ENCODE results near the gene GRIK3.

GRIK3 gene

GRCh38 chr1:36846357-36846756, 188.0 kb downstream of the GRIK3 start:
- no peak for DNase-seq

- no peak for DNase-seq
Measured at GRCh38 chr1:36845802-36846201, 188.5 kb downstream of the GRIK3 start.

DNA sequence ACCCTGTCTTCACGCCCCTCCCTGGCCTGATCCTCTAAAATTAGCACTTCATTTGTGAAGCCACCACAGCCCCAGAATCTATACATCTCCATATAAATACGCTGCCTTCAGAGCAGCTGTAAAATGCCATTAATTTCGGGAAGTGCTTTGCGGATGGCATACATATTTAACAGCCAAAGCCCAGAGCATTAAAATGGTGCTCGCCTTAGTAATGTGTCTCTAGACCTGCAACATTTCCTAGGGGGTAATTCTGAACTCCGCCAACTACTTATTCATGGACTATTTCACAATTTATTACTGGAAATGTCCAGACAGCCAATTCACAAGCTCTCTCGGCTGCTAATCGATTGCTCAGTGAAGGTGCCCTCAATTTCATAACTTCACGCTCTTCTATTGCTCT, 189.4 kb downstream of the GRIK3 start:
- DNase-seq = no peak

DNA sequence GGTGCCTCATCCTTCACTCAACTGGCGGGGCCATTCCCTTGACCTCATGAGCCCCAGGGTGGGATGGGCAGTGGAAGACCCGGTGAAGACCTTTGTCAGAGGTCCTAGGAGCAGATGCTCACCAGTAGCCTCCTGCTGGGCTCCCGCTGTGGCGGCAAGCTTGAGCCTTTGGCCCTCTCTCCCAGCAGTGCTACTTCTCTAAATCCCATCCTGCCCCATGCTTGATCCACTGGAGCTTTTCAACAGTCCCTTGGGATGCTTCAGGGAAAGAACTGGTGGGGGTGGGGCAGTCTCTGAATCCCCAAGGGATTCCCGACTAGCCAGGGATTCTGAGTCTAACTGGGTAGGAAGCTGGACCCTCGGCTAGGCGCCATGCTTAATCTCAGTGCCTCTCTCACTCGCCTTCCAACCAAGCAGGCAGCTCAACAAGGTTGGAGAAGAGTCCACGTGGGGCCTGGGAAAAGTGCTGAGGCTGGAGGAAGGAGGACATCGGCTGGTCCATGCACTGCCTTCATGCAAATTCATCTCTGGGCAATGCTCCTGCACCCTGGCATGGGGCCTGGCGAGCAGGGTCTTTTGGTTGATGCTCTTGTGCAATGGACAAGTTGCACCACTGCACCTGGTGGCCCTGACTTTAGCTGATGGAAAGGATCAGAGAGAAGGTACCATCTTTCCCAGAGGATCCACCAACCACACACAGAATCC, 190.3 kb downstream of the GRIK3 start:
- DNase-seq = no peak

- no peak for DNase-seq
Measured at GRCh38 chr1:36843027-36843426, 191.3 kb downstream of the GRIK3 start.

DNA sequence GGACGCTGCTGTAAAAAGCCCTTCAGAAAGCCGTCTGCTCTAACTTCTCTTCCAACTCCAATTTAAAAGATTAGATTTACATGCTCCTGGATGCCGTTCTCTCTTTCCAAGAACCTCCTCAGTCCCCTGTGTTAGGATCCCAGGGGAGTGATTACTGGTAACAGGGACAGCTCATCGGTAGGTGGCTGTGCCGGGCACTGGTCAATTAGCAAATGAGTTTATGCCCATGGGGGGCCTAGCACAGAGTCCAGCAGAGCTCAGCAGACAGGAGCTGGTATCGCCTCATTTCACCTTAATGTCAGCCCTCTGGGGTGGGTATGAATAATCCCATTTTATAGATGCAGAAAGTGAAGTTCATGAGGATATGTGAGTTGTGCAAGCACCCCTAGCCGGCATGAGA, 191.9 kb downstream of the GRIK3 start:
- no peak for DNase-seq

DNA sequence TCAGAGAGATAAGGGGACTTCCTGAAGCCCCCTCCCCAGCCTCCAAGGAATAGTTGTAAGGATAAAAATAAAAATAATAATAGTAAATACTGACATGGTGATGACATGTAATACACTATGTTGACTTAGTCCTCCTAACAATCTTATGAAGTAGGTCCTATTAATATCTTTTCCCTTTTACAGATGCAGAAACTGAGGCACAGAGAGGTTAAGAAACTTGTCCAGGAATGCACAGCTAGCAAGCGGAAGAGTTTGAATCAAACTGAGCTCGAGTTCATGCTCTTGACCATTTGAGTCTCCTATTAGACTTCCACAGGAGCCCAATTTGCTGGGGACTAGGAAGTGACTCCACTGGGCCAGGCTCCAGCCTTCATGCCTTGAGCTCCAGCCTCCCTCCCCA, 194.8 kb downstream of the GRIK3 start:
- no peak for DNase-seq

GRCh38 chr1:36838888-36839287, 195.4 kb downstream of the GRIK3 start:
- no peak for DNase-seq

- DNase-seq = no peak
Measured at GRCh38 chr1:36836916-36837315, 197.4 kb downstream of the GRIK3 start.

DNA sequence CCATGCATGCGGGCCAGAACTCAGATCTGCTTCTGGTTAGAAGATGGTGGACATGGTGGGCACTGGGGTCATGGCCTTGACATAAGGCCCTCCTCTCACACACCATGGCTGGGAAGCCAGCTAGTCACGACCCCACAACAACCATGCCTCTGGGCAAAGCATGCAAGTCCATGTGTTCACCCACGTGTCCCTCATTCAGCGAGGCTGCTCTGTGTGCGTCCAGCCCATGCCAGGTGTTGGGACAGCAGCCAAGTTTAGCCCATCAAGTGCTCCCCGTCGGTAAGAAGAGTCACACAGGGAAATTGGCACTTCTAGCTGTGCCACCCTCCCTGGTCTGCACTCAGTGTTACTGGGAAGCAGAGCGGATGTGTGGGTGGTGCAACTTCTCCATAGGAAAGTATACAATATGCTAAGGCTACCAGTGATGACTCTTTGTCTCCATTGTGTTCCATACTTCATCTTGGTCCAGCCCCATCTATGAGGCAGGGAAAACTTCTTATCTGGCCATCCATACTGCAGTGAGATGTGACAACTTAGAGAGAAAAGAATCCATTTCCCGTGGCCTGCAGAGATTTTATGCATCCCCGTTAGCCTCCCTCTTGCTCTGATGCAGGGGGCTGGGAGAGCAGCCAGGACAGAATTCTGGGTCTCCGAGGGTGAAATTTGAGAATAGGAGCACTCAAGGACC, 198.0 kb downstream of the GRIK3 start:
- no peak for DNase-seq

DNA sequence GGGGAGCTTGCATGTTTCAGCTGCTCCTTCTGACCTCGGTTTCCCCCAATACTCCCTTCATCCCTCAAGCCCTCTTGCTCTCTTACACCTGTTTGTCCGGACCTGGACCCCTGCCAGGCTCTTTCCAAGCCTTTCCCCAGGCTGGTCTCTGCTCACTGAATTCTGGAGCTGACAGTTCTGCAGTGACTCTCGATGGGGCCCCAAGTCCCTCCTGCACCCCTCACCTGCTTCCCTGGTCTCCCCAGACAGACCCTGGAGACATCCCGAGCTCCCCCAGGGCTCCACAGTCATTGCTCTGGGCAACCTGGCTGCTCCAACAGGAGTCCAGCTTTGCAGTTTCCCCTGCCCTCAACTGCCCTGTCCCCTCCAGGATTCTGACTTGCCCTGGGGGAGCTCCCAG, 198.6 kb downstream of the GRIK3 start:
- no peak for DNase-seq

GRCh38 chr1:36835017-36835695, 199.2 kb downstream of the GRIK3 start:
- no peak for DNase-seq

- DNase-seq = no peak
Measured at GRCh38 chr1:36834586-36834985, 199.7 kb downstream of the GRIK3 start.

- DNase-seq = no peak
Measured at GRCh38 chr1:36831186-36831810, 203.0 kb downstream of the GRIK3 start.

GRCh38 chr1:36829961-36830360, 204.4 kb downstream of the GRIK3 start:
- DNase-seq = no peak

DNA sequence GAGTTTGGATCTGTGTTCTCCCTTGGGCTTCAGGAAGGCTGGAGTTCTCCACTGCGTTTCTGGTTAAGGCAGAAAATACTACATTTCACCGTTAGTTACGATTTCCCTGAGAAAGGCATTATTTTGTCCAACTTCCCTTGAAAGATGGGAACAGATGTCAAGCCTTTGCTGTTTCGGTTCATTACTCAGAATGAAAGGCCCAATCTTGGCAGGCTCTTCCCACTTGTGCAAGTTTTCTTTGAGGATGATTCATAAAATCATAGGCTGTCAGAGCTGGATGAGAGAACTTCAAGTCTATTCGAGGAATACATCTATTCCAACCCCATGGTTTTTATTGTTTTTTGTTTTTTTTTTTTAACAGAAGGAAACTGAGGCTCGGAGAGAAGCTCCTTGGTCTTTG, 205.2 kb downstream of the GRIK3 start:
- no peak for DNase-seq

GRCh38 chr1:36825226-36825625, 209.1 kb downstream of the GRIK3 start:
- no peak for DNase-seq

DNA sequence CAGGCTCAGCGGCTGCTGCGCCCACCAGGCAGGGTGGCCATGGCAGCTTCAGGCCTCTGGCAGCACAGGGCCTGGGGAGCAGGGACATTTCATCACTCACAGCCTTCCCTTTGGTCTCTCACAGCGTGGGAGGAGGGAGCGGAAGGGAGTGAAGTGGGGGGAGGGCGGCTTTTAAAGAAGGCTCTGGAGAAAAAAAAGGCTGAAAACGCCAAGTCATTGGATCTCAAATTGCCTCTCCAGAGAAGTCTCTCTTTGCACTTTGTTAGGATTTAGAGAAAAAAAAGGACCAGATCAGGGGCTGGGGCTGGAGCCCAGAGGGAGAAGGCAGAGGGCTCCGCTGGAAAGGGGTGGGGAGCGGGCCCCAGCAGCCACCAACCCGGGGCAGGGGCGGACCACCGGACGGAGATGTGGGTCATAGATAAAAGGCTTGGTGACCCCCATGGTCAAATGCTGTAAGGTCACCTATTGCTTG, 209.9 kb downstream of the GRIK3 start:
- DNase-seq = no peak

- no peak for DNase-seq
Measured at GRCh38 chr1:36822648-36823047, 211.7 kb downstream of the GRIK3 start.

DNA sequence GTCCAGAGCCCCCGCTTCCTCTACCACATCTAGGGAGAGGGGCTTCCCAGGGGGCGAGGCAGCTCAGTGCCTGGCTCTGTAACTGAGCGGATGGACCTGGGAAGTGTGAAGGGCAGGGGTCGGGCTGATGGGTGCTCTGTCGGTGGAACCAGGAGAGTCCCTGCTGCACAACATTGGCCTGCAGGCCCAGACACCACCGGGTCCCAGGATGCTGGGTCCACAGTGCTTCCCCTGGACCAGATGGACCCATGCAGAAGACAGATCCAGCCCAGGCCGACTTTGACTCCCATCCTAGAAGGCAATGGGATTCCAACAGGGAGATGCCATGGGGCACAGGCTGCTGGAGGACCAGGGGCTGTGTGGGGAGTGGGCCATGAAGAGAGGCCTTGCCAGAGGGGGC, 212.9 kb downstream of the GRIK3 start:
- no peak for DNase-seq

DNA sequence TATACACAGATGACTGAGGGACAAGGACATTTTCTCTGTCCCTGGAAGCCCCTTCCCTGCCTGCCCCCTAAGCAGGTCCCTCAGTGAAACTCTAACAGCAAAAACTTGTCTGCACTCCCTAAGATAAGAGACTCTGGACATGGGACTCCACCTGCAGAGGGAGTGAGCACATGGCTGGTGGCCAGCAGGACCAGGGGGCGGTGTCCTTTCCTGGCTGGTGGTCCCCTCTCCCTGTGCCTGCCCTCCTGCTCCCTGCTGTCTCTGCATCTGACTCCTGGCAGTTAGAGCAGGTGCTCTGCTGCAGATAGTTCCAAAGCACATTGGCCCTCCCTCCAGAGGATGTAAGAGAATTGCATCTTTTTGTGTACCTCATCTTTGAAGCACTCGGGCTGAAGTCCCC, 215.5 kb downstream of the GRIK3 start:
- DNase-seq = no peak

DNA sequence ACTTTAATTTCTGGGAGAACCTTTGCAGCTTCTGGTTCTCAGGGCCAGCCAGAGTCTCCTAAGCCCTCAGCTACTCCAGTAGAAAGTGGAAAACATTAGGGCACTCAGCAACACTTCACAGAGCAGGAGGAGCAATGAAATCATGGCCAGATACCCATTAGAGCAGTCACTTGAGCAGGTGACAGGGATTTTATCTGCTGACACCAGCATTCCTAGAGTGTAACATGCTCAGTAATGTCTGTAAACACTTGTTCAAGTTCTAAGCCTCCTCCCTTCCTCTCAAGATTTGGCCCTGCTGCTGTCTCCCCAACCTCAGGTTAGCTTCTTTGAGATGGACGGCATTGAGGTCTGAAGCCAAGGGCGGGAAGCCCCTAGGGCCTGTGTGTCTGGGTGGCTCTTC, 218.0 kb downstream of the GRIK3 start:
- no peak for DNase-seq

- no peak for DNase-seq
Measured at GRCh38 chr1:36814774-36815173, 219.5 kb downstream of the GRIK3 start.

DNA sequence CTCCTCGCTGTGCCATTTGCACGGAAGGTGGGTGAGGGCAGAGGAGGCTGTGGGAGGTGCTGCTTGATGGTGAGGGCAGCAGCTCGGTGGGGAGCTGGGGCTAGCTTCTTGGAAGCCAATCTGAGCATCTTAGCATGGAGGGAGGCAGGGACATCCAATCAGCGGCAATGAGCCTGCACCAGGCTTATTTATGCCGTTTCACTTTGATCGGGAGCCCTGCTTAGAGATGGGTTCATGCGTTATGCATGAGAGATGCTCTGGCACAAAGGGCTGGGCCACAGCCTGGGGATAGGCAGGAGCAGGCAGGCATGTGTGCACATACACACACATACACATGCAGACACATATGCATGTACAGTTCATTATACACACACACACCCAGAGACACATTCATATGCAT, 220.2 kb downstream of the GRIK3 start:
- DNase-seq = no peak
